Omental fat pad (tissue), 4 donors: Measurements from ENCODE around the gene RHOV. TPM values are rescaled to one million over a fixed set of nuclear protein-coding genes. Genes with fewer than 3 reads are reported as not detected.

Experiments
- ATAC-seq: fragments of 150-250 bp; one replicate; pipeline ENCODE4 v1.9.1; 2016; ENCODE audit warnings: mild to moderate bottlenecking, moderate library complexity; ENCODE audit not compliant: low FRiP score
- DNase-seq: peaks from one replicate; pipeline ENCODE4 v3.0.0-alpha.2; 2019; ENCODE audit warnings: low spot score
- total RNA-seq, 4 donors: library from RNA; depleted of rRNA; stranded (reverse); fragments of >200 nt; gene quantifications; one replicate each; pipeline ENCODE4 v1.1.0, GENCODE V29; 2016
- TF ChIP-seq, protein P1 (sequence below), 3 donors: fragments of 450-650 bp; IDR thresholded peaks; one replicate each; pipeline ENCODE4 v1.5.1; 2016 to 2017; ENCODE audit warnings: antibody characterized with exemption in 3 of 3, mild to moderate bottlenecking in 3 of 3, moderate library complexity in 2 of 3

RHOV gene
- total RNA-seq, 4 donors from 2014 or later, result not detected

- ATAC-seq, result no peak
These were observed 14.7 kb downstream of the RHOV start for GRCh38 chr15:40859206-40859851.

GRCh38 chr15:40858706-40859105, 15.3 kb downstream of the RHOV start:
- TF ChIP-seq, protein P1, sequence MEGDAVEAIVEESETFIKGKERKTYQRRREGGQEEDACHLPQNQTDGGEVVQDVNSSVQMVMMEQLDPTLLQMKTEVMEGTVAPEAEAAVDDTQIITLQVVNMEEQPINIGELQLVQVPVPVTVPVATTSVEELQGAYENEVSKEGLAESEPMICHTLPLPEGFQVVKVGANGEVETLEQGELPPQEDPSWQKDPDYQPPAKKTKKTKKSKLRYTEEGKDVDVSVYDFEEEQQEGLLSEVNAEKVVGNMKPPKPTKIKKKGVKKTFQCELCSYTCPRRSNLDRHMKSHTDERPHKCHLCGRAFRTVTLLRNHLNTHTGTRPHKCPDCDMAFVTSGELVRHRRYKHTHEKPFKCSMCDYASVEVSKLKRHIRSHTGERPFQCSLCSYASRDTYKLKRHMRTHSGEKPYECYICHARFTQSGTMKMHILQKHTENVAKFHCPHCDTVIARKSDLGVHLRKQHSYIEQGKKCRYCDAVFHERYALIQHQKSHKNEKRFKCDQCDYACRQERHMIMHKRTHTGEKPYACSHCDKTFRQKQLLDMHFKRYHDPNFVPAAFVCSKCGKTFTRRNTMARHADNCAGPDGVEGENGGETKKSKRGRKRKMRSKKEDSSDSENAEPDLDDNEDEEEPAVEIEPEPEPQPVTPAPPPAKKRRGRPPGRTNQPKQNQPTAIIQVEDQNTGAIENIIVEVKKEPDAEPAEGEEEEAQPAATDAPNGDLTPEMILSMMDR (IDR thresholded peaks at IDR 0.05), result no peak
- ATAC-seq, result peak; percentile 30
- no peak for DNase-seq

More at GRCh38 chr15:40859206-40859851, 14.7 kb downstream of the RHOV start:
- peak; percentile 70 for DNase-seq
- TF ChIP-seq, protein P1 (IDR thresholded peaks at IDR 0.05), result no peak

DNA sequence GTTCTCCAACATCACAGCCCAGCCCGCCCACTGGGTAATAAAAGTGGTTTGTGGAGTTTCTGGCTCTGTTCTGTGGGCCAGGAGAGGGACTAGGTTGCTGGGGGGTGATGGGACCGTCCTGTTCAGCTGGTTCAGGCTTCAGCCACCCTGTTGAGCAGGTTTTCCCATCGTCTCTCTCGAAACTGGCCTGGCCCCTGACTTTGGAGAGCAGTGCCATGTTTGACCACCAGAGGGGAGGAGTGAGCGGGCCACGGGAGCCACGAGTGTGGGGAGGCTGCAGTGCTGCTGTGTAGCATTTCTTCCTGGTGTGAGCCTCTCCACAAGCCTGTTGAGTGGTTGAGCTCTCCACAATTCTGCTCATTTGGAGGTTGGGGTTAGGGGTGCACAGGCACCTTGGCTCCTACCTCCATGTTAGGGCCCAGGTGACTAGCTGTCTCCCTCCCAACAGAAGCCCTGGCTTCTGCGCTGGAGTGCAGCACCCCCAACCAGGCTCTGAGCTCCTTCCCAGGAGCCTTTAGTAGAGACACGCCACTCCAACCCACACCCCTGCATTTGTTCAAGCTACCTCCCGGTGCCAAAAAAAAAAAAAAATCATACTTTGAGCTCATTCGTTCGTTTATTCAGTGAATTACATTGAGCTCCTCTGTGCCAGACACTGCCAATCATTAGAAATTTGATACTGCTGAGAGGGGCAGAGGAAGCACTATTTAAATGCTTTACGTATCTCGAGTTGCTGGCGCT, 16.3 kb downstream of the RHOV start:
- ATAC-seq (peak; percentile 79), DNase-seq (peak; percentile 68)
- TF ChIP-seq, protein P1 (IDR thresholded peaks at IDR 0.05), result peak in 2 of 3 donors; percentile 59 to 71

DNA sequence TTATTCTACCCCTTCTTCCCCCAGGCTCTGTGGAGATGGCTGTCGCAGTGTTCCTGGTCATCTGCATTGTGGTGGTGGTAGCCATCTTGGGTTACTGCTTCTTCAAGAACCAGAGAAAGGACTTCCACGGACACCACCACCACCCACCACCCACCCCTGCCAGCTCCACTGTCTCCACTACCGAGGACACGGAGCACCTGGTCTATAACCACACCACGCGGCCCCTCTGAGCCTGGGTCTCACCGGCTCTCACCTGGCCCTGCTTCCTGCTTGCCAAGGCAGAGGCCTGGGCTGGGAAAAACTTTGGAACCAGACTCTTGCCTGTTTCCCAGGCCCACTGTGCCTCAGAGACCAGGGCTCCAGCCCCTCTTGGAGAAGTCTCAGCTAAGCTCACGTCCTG, 17.3 kb downstream of the RHOV start:
- no peak for ATAC-seq
- TF ChIP-seq, protein P1 (IDR thresholded peaks at IDR 0.05), result no peak
- DNase-seq, result no peak

DNA sequence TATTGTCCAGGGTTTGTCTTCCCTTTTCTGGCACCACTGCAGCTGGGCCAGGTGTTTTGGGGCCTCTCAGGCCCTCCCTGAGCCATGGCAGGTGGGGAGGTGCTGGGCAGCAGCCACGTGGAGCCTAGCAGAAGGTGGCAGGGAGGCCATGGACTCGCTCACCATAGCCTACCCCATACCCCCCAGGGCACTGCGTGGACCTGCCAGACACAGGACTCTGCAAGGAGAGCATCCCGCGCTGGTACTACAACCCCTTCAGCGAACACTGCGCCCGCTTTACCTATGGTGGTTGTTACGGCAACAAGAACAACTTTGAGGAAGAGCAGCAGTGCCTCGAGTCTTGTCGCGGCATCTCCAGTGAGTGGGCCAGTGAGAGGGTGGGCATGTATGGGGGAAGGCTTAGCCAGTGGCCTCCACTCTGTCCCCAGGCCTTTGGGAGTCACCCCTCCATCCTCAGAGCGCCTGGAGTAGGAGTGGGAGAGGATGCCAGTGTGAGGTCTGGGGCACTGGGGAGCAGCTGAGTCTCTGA, 18.3 kb downstream of the RHOV start:
- no peak for DNase-seq
- ATAC-seq, result no peak
- TF ChIP-seq, protein P1 (IDR thresholded peaks at IDR 0.05), result no peak

DNA sequence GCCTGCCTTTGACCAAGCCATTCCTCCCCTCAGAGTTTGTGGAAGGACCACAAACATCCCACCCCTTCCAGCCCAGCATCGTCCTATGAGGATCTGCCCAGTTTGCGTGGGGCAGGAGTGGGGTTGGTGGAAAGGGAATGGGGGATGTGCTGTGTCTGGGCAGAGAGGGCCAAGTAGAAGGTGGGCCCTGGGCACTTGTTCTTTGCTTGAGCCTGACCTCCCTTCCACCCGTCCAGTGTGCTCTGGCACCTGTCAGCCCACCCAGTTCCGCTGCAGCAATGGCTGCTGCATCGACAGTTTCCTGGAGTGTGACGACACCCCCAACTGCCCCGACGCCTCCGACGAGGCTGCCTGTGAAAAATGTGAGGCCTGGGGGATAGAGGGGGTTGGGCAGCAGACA, 19.9 kb downstream of the RHOV start:
- TF ChIP-seq, protein P1 (IDR thresholded peaks at IDR 0.05), result no peak
- ATAC-seq, result no peak
- DNase-seq, result no peak
